Trophoblast cell (in vitro differentiated cells and primary cell): Measurements from ENCODE around the gene SPATA7.

Experiments
- DNase-seq, 2 donors: peaks; one replicate each; pipeline ENCODE4 v3.0.0-alpha.2; 2016
- H2AFZ ChIP-seq: 2 replicates; pipeline ENCODE4 v1.6.1; 2013; ENCODE audit warnings: low read length, moderate library complexity, mild to moderate bottlenecking; ENCODE audit not compliant: insufficient read depth, poor library complexity
- H2AK5ac ChIP-seq: 2 replicates; pipeline ENCODE4 v1.6.1; 2013; ENCODE audit warnings: mild to moderate bottlenecking, low read length
- H2BK120ac ChIP-seq: 2 replicates; pipeline ENCODE4 v1.6.1; 2013; ENCODE audit warnings: low read length, mild to moderate bottlenecking, moderate library complexity; ENCODE audit not compliant: insufficient read depth, poor library complexity
- H2BK12ac ChIP-seq: 2 replicates; pipeline ENCODE4 v1.6.1; 2013; ENCODE audit warnings: mild to moderate bottlenecking, low read length, moderate library complexity
- H2BK5ac ChIP-seq: 2 replicates; pipeline ENCODE4 v1.6.1; 2013; ENCODE audit warnings: low read length, low read depth, moderate library complexity, mild to moderate bottlenecking; ENCODE audit not compliant: poor library complexity
- H3K14ac ChIP-seq: 2 replicates; pipeline ENCODE4 v1.6.1; 2013; ENCODE audit warnings: mild to moderate bottlenecking, low read length
- H3K18ac ChIP-seq: 2 replicates; pipeline ENCODE4 v1.6.1; 2013; ENCODE audit warnings: mild to moderate bottlenecking, low read length
- H3K23ac ChIP-seq: 2 replicates; pipeline ENCODE4 v1.6.1; 2013; ENCODE audit warnings: low read length
- H3K27ac ChIP-seq: 2 replicates; pipeline ENCODE4 v1.5.1; 2013; ENCODE audit warnings: low read depth, mild to moderate bottlenecking, inconsistent platforms, low read length, moderate library complexity
- H3K27me3 ChIP-seq: 2 replicates; pipeline ENCODE4 v1.6.1; 2013; ENCODE audit warnings: inconsistent platforms, mild to moderate bottlenecking, low read length, moderate library complexity; ENCODE audit not compliant: insufficient read depth
- H3K36me3 ChIP-seq, 2 experiments: 1 replicate in 1 of 2; 2 replicates in 1 of 2; pipeline ENCODE4 v1.6.1; 2013; ENCODE audit warnings: low read length in 2 of 2, mild to moderate bottlenecking in 2 of 2, moderate library complexity in 1 of 2; ENCODE audit not compliant: insufficient read depth in 2 of 2, control insufficient read depth in 1 of 2
- H3K4ac ChIP-seq: 2 replicates; pipeline ENCODE4 v1.6.1; 2013; ENCODE audit warnings: low read depth, mild to moderate bottlenecking, low read length, moderate library complexity
- H3K4me1 ChIP-seq, 2 experiments: 1 replicate in 1 of 2; 2 replicates in 1 of 2; pipeline ENCODE4 v1.6.1; 2013; ENCODE audit warnings: low read length in 2 of 2, mild to moderate bottlenecking in 2 of 2, moderate library complexity in 1 of 2; ENCODE audit not compliant: insufficient read depth in 2 of 2, control insufficient read depth in 1 of 2
- H3K4me2 ChIP-seq: 2 replicates; pipeline ENCODE4 v1.6.1; 2013; ENCODE audit warnings: inconsistent platforms, mild to moderate bottlenecking, low read length, moderate library complexity
- H3K4me3 ChIP-seq: 2 replicates; pipeline ENCODE4 v1.5.1; 2013; ENCODE audit warnings: mild to moderate bottlenecking, low read depth, low read length, inconsistent platforms
- H3K79me1 ChIP-seq: one replicate; pipeline ENCODE4 v1.6.1; 2013; ENCODE audit warnings: low read length
- H3K79me2 ChIP-seq: 2 replicates; pipeline ENCODE4 v1.6.1; 2013; ENCODE audit warnings: low read length, mild to moderate bottlenecking; ENCODE audit not compliant: control insufficient read depth, insufficient read depth, poor library complexity
- H3K9ac ChIP-seq: 2 replicates; pipeline ENCODE4 v1.6.1; 2013; ENCODE audit warnings: mild to moderate bottlenecking, low read length
- H3K9me3 ChIP-seq: 2 replicates; pipeline ENCODE4 v1.6.1; 2013; ENCODE audit warnings: low read depth, mild to moderate bottlenecking, control low read depth, inconsistent platforms, low read length; ENCODE audit not compliant: insufficient read depth
- H4K12ac ChIP-seq: 2 replicates; pipeline ENCODE4 v1.6.1; 2013; ENCODE audit warnings: low read depth, mild to moderate bottlenecking, low read length, moderate library complexity
- H4K8ac ChIP-seq: 2 replicates; pipeline ENCODE4 v1.6.1; 2013; ENCODE audit warnings: low read depth, mild to moderate bottlenecking, low read length, moderate library complexity
- H4K91ac ChIP-seq: one replicate; pipeline ENCODE4 v1.6.1; 2013; ENCODE audit warnings: low read depth, mild to moderate bottlenecking, low read length, moderate library complexity
- WGBS: extraction: QIAGEN DNeasy Blood & Tissue Kit; methylation state at CpG from one replicate; pipeline ENCODE4 v1.1.7; 2013; ENCODE audit warnings: missing lambda C conversion rate; ENCODE audit not compliant: insufficient read length, insufficient coverage; ENCODE audit errors: extremely low coverage; 5-methylcytosine and 5-hydroxymethylcytosine counted together

SPATA7 gene

DNA sequence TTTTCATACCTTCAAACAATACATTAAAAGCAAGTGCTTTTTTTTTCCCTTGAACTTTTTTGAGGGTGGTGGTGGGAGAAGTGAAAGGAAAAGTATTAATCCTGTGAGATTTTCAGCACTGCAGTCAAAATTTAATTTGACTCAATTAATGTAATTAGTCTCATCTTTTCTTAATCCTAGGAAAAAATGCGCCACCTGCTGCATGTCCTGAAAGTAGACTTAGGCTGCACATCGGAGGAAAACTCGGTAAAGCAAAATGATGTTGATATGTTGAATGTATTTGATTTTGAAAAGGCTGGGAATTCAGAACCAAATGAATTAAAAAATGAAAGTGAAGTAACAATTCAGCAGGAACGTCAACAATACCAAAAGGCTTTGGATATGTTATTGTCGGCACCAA is 52.2 kb downstream of the SPATA7 start:
- no peak overlapping the region for H2BK120ac ChIP-seq
- H3K79me2 ChIP-seq = no peaks in the 10 kb centered on the region
- no peak overlapping the region for H3K23ac ChIP-seq
- H3K27ac ChIP-seq = no peak overlapping the region
- DNase-seq = no peak
- H2AFZ ChIP-seq = no peak overlapping the region
- no peak overlapping the region for H4K12ac ChIP-seq
- H2BK5ac ChIP-seq = no peak overlapping the region
- no peak overlapping the region for H3K14ac ChIP-seq
- peaks cover 3 to 5% of the 10 kb centered on the region in 2 experiments for H3K36me3 ChIP-seq
- no peaks in the 10 kb centered on the region for H3K27me3 ChIP-seq
- no peak overlapping the region for H4K91ac ChIP-seq
- H3K9ac ChIP-seq = no peak overlapping the region
- no peak overlapping the region for H2BK12ac ChIP-seq
- no CpG with 5 or more reads among the region's 5 CpGs for WGBS
- H3K79me1 ChIP-seq = no peaks in the 10 kb centered on the region
- H4K8ac ChIP-seq = no peak overlapping the region
- H3K4me3 ChIP-seq = no peak overlapping the region
- no peak overlapping the region for H3K4me2 ChIP-seq
- H3K4me1 ChIP-seq = no peaks in the 10 kb centered on the region
- H2AK5ac ChIP-seq = no peak overlapping the region
- H3K18ac ChIP-seq = no peak overlapping the region
- H3K4ac ChIP-seq = no peak overlapping the region
- H3K9me3 ChIP-seq = no peaks in the 10 kb centered on the region

- Histone ChIP-seq H3K4me1 (no peaks in the 10 kb centered on the region), H3K79me1 (no peaks in the 10 kb centered on the region), H3K27me3 (no peaks in the 10 kb centered on the region), H4K91ac (no peak overlapping the region), H3K36me3 (peaks cover 3 to 5% of the 10 kb centered on the region in 2 experiments), H3K9ac (no peak overlapping the region), H3K4me2 (no peak overlapping the region), H4K12ac (no peak overlapping the region), H2AK5ac (no peak overlapping the region), H4K8ac (no peak overlapping the region), H2BK5ac (no peak overlapping the region), H3K4ac (no peak overlapping the region), H2BK120ac (no peak overlapping the region), H3K14ac (no peak overlapping the region), H3K27ac (no peak overlapping the region), H3K79me2 (no peaks in the 10 kb centered on the region), H2AFZ (no peak overlapping the region), H3K4me3 (no peak overlapping the region), H2BK12ac (no peak overlapping the region), H3K18ac (no peak overlapping the region), H3K9me3 (no peaks in the 10 kb centered on the region), H3K23ac (no peak overlapping the region)
- no CpG with 5 or more reads among the region's 2 CpGs for WGBS
- no peak for DNase-seq
Observed at GRCh38 chr14:88439088-88439487, 53.6 kb downstream of the SPATA7 start.

DNA sequence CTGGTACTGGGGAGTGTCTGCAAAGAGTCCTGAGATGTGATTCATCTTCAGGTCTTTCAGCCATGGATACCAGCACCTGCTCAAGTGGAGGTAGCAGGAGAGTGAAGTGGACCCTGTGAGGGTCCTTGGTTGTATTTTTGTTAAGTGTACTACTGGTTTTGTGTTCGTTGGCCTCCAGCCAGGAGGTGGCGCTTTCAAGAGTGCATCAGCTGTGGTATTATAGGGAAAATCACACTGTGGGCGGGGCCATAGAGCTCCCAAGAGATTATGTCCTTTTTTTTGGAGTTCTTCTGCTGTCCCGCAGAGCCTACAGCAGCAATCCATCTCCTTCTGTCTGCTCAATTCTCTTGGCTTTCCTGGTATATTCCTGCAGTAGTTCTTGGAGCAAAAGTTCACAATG is 66.8 kb downstream of the SPATA7 start:
- H3K4ac ChIP-seq = no peak overlapping the region
- no peak overlapping the region for H4K12ac ChIP-seq
- H3K14ac ChIP-seq = no peak overlapping the region
- no peak overlapping the region for H4K8ac ChIP-seq
- H3K4me2 ChIP-seq = no peak overlapping the region
- no peaks in the 10 kb centered on the region for H3K4me1 ChIP-seq
- no peak overlapping the region for H2AK5ac ChIP-seq
- no peak overlapping the region for H2BK12ac ChIP-seq
- DNase-seq = no peak
- no peak overlapping the region for H2BK120ac ChIP-seq
- H3K9me3 ChIP-seq = no peaks in the 10 kb centered on the region
- H3K23ac ChIP-seq = no peak overlapping the region
- H4K91ac ChIP-seq = no peak overlapping the region
- H2BK5ac ChIP-seq = no peak overlapping the region
- WGBS = no CpG with 5 or more reads among the region's 4 CpGs
- H3K27ac ChIP-seq = no peak overlapping the region
- no peaks in the 10 kb centered on the region for H3K27me3 ChIP-seq
- no peaks in the 10 kb centered on the region for H3K79me1 ChIP-seq
- H3K4me3 ChIP-seq = no peak overlapping the region
- H3K18ac ChIP-seq = no peak overlapping the region
- no peak overlapping the region for H3K9ac ChIP-seq
- peaks cover 0 to 2% of the 10 kb centered on the region in 2 experiments for H3K36me3 ChIP-seq
- H3K79me2 ChIP-seq = no peaks in the 10 kb centered on the region
- no peak overlapping the region for H2AFZ ChIP-seq

DNA sequence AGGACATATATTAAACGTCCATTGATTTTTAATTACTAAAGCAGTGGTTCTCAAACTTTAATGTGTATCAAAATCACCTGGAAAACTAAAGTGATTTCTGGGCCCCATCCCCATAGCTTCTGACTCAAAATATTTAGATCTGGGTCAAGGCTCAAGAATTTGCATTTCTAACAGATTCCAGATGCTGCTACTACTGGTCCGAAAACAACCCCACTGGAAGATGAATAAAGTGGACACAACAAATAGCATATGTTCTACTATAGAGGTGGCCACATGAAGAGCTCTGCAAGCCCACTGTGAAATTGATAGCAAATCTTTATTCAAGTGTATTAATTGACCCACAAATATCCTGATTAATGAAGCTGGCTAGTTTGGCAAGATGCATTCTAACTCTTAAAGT is 69.4 kb downstream of the SPATA7 start:
- no peak for DNase-seq
- Histone ChIP-seq H3K36me3 (peaks cover 0 to 2% of the 10 kb centered on the region in 2 experiments), H3K18ac (no peak overlapping the region), H3K4me3 (no peak overlapping the region), H4K8ac (no peak overlapping the region), H3K79me2 (no peaks in the 10 kb centered on the region), H3K9ac (no peak overlapping the region), H3K4ac (no peak overlapping the region), H3K79me1 (no peaks in the 10 kb centered on the region), H4K12ac (no peak overlapping the region), H4K91ac (no peak overlapping the region), H2BK5ac (no peak overlapping the region), H2AFZ (no peak overlapping the region), H3K14ac (no peak overlapping the region), H3K4me2 (no peak overlapping the region), H3K9me3 (no peaks in the 10 kb centered on the region), H3K27me3 (no peaks in the 10 kb centered on the region), H2AK5ac (no peak overlapping the region), H2BK12ac (no peak overlapping the region), H2BK120ac (no peak overlapping the region), H3K27ac (no peak overlapping the region), H3K23ac (no peak overlapping the region), H3K4me1 (no peaks in the 10 kb centered on the region)
- no CpG with 5 or more reads among the region's 2 CpGs for WGBS
